ENCODE results near the gene BTBD1.

The BTBD1 gene

DNA sequence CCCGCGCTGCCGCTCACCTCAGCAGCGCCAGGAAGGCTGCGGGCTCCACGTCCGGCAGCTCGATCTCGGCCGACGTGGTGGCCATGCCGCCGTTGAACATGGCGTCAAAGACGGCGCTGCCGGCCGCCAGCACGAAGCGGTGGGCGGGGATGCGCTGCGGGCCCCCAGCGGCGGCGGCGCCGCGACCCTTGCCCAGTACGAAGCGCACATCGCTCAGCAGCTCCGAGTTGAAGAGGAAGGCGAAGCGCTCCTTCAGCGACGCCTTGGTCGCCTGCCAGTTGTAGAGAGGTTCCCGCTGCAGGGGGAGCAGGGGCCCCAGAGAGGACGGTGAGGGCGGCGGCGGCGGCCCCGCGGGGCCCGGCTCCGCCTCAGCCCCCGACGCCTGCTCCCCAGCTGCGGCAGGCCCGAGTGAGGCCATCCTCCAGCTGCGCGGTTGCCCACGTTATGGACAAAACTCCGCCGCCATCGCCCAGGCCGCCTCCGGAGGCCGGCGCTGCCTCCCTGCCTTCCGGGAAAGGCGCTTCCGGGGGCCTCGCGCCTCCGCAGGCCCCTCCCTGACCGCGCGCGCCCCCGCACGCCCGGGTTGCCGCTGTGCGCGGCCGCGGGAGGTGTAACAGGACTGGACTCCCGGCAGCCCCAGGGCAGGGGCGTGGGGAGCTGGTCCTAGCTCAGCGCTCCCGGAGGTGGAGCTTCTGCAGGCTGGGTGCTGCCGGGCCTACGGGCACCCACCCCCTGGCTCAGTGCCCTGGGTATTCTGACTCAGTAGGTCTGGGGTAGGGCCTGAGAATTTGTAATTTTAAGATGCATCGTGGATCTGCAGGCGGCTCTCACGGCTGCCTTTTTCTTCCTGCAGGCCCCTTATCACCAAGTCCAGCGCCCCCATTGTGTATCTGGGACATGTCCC, at the start of gene BTBD1:
TSS of gene BTBD1 (minus strand) at position 519 of the 904 bp plus-strand sequence. CDS start at position 418, 101 bp downstream.
- DNase-seq = peak; percentile 97
- in situ Hi-C loops (cut with MboI; ENCODE audit: low pct_unique_long_range_greater_than_20kb, low sequenced_read_pairs) = no loop called here

GRCh38 chr15:83115831-83116565, 48.9 kb upstream of the BTBD1 start:
- no peak for DNase-seq
- in situ Hi-C loops (cut with MboI; ENCODE audit: low pct_unique_long_range_greater_than_20kb, low sequenced_read_pairs) = no loop called here

DNA sequence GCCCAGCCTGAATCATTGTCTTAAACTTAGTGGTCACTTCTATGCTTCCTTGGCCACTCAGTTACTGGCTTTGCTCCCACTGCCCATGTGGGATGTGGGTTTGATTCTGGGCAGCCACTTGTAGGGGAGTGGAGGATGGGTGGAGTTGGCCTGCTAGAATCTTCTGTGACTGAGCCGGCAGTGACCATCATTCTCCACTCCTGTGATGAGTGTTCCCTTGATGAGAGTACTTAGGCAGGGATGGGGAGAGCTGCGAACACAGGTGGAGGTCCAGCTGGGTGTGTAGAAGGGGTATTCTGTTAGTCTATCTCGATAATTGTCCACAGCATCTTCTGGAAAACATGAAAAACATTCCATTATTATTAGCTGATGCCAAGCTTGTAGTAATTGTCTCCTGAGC, 48.4 kb upstream of the BTBD1 start:
- in situ Hi-C loops (cut with MboI; ENCODE audit: low pct_unique_long_range_greater_than_20kb, low sequenced_read_pairs) = no loop called here
- no peak for DNase-seq

- in situ Hi-C loops (cut with MboI; ENCODE audit: low pct_unique_long_range_greater_than_20kb, low sequenced_read_pairs) = no loop called here
- no peak for DNase-seq
Observed at GRCh38 chr15:83114856-83115255, 47.8 kb upstream of the BTBD1 start.

DNA sequence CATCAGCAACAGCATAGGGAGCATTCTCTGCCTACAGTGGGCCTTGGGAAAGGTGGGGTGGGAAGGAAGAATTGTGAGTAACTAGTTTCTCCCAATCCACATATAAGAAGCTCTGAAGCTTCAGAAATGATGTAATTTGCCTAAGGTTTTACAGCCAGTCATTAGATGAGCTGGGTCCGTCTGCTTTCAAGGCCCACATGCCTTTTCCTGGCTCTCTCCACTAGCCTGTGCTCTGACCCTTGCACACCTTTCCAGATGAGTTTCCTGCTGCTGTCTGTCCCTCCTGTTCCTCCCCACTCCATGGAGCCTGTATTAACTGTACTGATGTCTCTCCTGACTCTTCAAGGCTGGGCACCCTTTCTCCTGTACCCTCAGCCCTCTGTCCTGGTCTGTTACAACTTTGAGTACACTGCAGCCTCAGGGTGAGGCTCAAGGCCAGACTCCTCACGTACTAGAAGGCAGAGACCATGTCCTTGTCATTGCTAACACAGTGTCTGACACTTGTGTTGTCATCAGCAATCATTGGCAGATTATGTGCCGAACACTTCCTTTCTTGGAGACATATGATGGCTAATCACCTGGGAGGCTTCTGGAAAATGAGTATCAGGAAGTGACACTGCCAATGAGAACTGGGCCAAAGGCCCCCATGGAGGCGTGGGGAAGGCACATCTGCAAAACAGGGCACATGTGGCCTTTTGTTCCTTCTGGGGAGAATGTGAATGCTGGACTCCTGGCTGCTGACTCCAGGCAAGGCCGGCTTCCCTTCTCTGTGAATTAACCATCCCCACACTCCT, 47.0 kb upstream of the BTBD1 start:
- in situ Hi-C loops (cut with MboI; ENCODE audit: low pct_unique_long_range_greater_than_20kb, low sequenced_read_pairs) = no loop called here
- DNase-seq = no peak

DNA sequence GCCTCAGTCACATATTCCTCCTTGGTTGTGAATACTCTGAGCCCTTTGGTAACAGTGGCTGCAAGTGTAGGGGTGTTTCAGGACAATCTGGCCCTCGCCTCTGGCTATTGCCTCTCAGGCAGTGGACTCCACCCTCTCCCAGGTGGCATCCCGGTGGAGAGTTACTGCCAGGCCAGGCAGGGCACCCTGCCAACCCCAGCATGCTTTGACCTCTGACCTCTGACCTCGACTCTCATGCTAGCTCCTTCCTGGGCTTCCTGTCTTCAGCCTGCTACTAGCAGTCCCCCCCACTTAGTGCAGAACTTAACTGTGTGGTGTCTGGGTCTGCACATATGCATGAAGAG, 45.9 kb upstream of the BTBD1 start:
- no peak for DNase-seq
- in situ Hi-C loops (cut with MboI; ENCODE audit: low pct_unique_long_range_greater_than_20kb, low sequenced_read_pairs) = no loop called here

- in situ Hi-C loops (cut with MboI; ENCODE audit: low pct_unique_long_range_greater_than_20kb, low sequenced_read_pairs) = no loop called here
- DNase-seq = no peak
Observed at GRCh38 chr15:83112233-83112955, 45.3 kb upstream of the BTBD1 start.

DNA sequence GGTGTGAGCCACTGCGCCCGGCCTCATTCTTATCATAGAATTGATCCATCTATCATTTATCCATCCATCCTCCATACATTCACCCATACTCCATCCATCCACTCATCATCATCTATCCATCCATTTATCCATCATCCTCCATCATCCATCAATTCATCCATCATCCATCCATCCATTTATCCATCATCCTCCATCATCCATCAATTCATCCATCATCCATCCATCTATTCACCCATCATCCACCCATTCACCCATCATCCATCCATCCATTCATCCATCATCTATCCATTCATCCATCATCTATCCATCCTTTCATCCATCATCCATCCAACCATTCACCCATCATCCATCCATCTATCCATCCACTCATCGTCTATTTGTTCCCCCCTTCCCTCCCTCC, 44.1 kb upstream of the BTBD1 start:
- no peak for DNase-seq
- in situ Hi-C loops (cut with MboI; ENCODE audit: low pct_unique_long_range_greater_than_20kb, low sequenced_read_pairs) = no loop called here

- in situ Hi-C loops (cut with MboI; ENCODE audit: low pct_unique_long_range_greater_than_20kb, low sequenced_read_pairs) = no loop called here
- no peak for DNase-seq
Observed at GRCh38 chr15:83110381-83110780, 43.3 kb upstream of the BTBD1 start.

- in situ Hi-C loops (cut with MboI; ENCODE audit: low pct_unique_long_range_greater_than_20kb, low sequenced_read_pairs) = no loop called here
- no peak for DNase-seq
Observed at GRCh38 chr15:83109532-83109931, 42.5 kb upstream of the BTBD1 start.

GRCh38 chr15:83108266-83109219, 41.5 kb upstream of the BTBD1 start:
- in situ Hi-C loops (cut with MboI; ENCODE audit: low pct_unique_long_range_greater_than_20kb, low sequenced_read_pairs) = no loop called here
- peak; percentile 100 for DNase-seq

DNA sequence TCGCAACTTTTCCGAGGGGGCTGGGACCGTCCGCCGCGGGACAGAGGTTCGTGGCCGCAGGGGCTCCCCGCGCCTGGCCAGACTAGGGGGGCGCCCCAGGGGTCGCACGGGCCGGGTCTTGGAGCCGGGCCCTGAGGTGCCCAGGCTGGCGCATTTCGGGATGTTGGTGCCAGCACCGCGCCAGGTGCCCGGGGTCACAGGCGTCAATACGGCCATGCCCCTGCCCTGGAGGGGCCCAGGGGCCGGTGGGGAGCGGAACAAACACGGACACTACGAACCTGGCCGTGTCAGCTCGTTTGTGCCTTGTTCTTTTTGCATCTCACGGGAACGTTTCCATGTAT, 40.8 kb upstream of the BTBD1 start:
- in situ Hi-C loops (cut with MboI; ENCODE audit: low pct_unique_long_range_greater_than_20kb, low sequenced_read_pairs) = no loop called here
- DNase-seq = no peak

- DNase-seq = peak; percentile 55
- in situ Hi-C loops (cut with MboI; ENCODE audit: low pct_unique_long_range_greater_than_20kb, low sequenced_read_pairs) = no loop called here
Observed at GRCh38 chr15:83106994-83107840, 40.2 kb upstream of the BTBD1 start, which contains the start of gene TM6SF1. Gene TM6SF1 (plus strand): TSS chr15:83107645. CDS start chr15:83107681, 36 bp downstream.

DNA sequence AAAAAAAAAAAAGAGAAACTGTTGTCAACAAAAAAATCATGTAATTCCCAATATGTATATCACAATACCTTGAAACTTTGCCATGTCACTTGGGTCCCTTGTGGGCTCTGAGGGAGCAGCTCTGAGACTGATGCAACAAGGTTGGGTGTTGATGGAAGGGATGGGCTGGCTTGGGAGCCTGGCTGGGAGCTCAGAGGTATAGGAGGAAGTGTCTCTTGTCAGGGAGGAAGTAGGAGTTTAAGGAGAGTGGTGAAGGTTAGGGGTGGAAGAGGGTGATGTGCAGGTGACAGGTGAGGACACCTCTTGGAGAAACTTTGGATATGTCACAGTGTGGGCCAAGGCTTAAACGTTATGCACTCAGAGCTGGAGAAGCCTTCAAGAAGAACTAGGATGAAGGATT, 38.4 kb upstream of the BTBD1 start:
- in situ Hi-C loops (cut with MboI; ENCODE audit: low pct_unique_long_range_greater_than_20kb, low sequenced_read_pairs) = no loop called here
- DNase-seq = peak; percentile 69

DNA sequence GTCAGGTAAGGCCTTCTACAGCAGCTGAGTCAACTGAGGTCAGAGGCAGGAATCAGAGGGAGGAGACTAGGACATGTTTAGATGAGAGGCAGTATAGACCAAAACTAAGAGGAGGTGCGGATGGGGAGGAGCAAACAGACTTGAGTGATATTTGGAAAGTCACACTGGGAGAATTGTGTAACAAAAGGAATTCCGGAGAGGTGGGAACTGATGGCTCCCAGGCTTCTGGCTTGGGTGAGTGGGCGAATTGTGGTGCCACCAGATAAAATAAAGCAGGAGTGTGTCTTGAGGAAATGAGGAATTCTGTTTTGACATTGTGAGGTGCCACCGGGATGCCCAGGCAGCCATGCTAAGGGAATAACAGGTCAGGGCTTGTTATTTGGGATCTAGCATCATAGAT, 37.1 kb upstream of the BTBD1 start:
- in situ Hi-C loops (cut with MboI; ENCODE audit: low pct_unique_long_range_greater_than_20kb, low sequenced_read_pairs) = no loop called here

DNA sequence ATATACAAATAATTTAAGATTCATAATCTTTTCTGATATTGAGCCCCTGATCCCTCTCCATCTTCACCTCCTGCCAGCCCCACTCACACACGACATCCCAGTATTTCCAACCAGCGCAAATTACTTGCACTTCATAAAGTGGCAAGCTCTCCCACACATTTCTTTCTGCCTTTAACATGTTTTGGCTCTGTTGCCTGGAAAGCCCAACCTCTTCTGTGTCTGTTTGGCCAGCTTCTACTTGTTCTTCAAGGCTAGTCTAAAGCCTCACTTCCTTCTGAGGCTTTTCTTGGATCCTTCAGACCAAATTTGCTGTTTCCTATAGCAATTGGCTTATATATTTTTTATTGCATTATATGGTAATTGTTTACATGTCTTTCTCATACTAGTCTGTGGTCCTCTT, 35.3 kb upstream of the BTBD1 start:
- in situ Hi-C loops (cut with MboI; ENCODE audit: low pct_unique_long_range_greater_than_20kb, low sequenced_read_pairs) = no loop called here
- DNase-seq = no peak

More for the DNA sequence above, 37.1 kb upstream of the BTBD1 start:
- DNase-seq = no peak

DNA sequence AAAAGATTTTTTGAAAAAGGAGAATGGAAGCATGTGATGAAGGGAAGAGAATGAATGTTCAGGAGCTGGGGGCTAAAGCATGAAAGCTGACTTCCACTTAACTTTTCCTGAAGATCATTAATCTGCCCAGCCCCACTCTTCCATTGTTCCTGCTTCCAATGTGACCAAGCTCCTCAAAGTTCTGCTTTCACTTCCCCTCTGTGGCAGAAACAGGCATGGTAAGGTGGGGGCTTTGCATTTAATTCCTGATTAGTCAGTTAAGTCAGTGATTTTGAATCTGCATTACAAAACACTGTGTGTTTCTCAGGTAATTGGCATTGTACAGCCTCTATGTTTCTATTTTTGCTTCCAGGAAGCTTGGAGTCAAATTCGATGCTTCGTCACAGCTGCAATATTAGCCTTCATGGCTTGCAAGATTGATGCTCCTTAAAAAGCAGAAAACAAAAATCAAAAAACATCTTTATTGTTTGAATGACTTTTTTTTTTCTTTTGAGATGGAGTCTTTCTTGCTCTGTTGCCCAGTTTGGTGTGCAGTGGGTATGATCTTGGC, 33.1 kb upstream of the BTBD1 start:
- peak; percentile 72 for DNase-seq
- in situ Hi-C loops (cut with MboI; ENCODE audit: low pct_unique_long_range_greater_than_20kb, low sequenced_read_pairs) = no loop called here
